IMR-90 (cell line): ENCODE data around the gene ACP1. TPM values are rescaled to one million over a fixed set of nuclear protein-coding genes. Genes with fewer than 3 reads are reported as not detected.

Experiments
- ATAC-seq: fragments of 200-7000 bp; cut with Tn5 transposase; 2 replicates; pipeline ENCODE4 v1.9.1; 2020; ENCODE audit warnings: low read depth, mild to moderate bottlenecking, moderate library complexity
- BruUV-seq: library from RNA; stranded (reverse); fragments of 400-500 nt; replicated peaks from 2 replicates; lab custom pipeline; 2021; lab: Mats Ljungman, UMichigan
- CTCF ChIA-PET: fragments of 300-600 bp; formaldehyde crosslinking; extraction: SDS; loops from one replicate; lab custom pipeline; 2021; ENCODE audit warnings: antibody characterized with exemption; lab: Yijun Ruan, JAX
- POLR2A ChIA-PET: fragments of 300-600 bp; sonication (Branson Sonifier 250); formaldehyde crosslinking; loops from one replicate; lab custom pipeline; 2022; ENCODE audit warnings: antibody characterized with exemption; ENCODE audit not compliant: unreplicated experiment; lab: Charles Lee
- DNase-seq: peaks from one replicate; pipeline ENCODE4 v3.0.0; 2013
- H2AFZ ChIP-seq: replicated peaks from 2 replicates; pipeline ENCODE3; 2013; ENCODE audit warnings: low read length, mild to moderate bottlenecking; ENCODE audit not compliant: poor library complexity
- H2AK5ac ChIP-seq: 2 replicates; pipeline ENCODE4 v1.6.1; 2013; ENCODE audit warnings: low read depth, low read length, inconsistent platforms
- H2AK9ac ChIP-seq: replicated peaks from 2 replicates; pipeline ENCODE3; 2013; ENCODE audit warnings: mild to moderate bottlenecking, low read depth, low read length, moderate library complexity; ENCODE audit not compliant: poor library complexity
- H2BK120ac ChIP-seq: 2 replicates; pipeline ENCODE4 v1.6.1; 2013; ENCODE audit warnings: low read depth, low read length, inconsistent platforms
- H2BK15ac ChIP-seq: 3 replicates; pipeline ENCODE4 v1.6.1; 2013; ENCODE audit warnings: low read depth, low read length, inconsistent platforms
- H2BK20ac ChIP-seq: 2 replicates; pipeline ENCODE4 v1.6.1; 2013; ENCODE audit warnings: low read depth, mild to moderate bottlenecking, inconsistent platforms, low read length, moderate library complexity
- H2BK5ac ChIP-seq: 2 replicates; pipeline ENCODE4 v1.6.1; 2013; ENCODE audit warnings: mild to moderate bottlenecking, low read depth, low read length, inconsistent platforms; ENCODE audit not compliant: poor library complexity, severe bottlenecking
- H3K14ac ChIP-seq: replicated peaks from 2 replicates; pipeline ENCODE4 v1.6.1; 2013; ENCODE audit warnings: low read depth, low read length, inconsistent platforms
- H3K18ac ChIP-seq: 2 replicates; pipeline ENCODE4 v1.6.1; 2013; ENCODE audit warnings: low read depth, low read length, control low read depth
- H3K23ac ChIP-seq: 2 replicates; pipeline ENCODE4 v1.6.1; 2013; ENCODE audit warnings: low read depth, low read length, inconsistent platforms
- H3K27ac ChIP-seq: 2 replicates; pipeline ENCODE4 v1.5.1; 2013; ENCODE audit warnings: mild to moderate bottlenecking, control low read depth, low read length; ENCODE audit not compliant: insufficient read depth
- H3K27me3 ChIP-seq: 2 replicates; pipeline ENCODE4 v1.6.1; 2013; ENCODE audit warnings: low read length; ENCODE audit not compliant: control insufficient read depth, insufficient read depth
- H3K36me3 ChIP-seq: 2 replicates; pipeline ENCODE4 v1.6.1; 2013; ENCODE audit warnings: low read length, mixed read lengths; ENCODE audit not compliant: control insufficient read depth, insufficient read depth
- H3K4ac ChIP-seq: 2 replicates; pipeline ENCODE4 v1.6.1; 2013; ENCODE audit warnings: low read depth, low read length, inconsistent platforms
- H3K4me1 ChIP-seq: 2 replicates; pipeline ENCODE4 v1.6.1; 2013; ENCODE audit warnings: low read length, mixed read lengths; ENCODE audit not compliant: control insufficient read depth, insufficient read depth
- H3K4me2 ChIP-seq: 2 replicates; pipeline ENCODE4 v1.6.1; 2013; ENCODE audit warnings: low read depth, mild to moderate bottlenecking, control low read depth, low read length, moderate library complexity
- H3K4me3 ChIP-seq: 2 replicates; pipeline ENCODE4 v1.5.1; 2013; ENCODE audit warnings: low read depth, mild to moderate bottlenecking, control low read depth, low read length, moderate library complexity; ENCODE audit not compliant: insufficient read depth
- H3K56ac ChIP-seq: 2 replicates; pipeline ENCODE4 v1.6.1; 2013; ENCODE audit warnings: low read length, inconsistent platforms; ENCODE audit not compliant: insufficient read depth; ENCODE audit errors: extremely low read depth
- H3K79me1 ChIP-seq, 2 experiments: 2 replicates each; pipeline ENCODE4 v1.6.1; 2013; ENCODE audit warnings: low read length in 2 of 2, inconsistent platforms in 1 of 2, low read depth in 1 of 2
- H3K9ac ChIP-seq: 2 replicates; pipeline ENCODE4 v1.6.1; 2013; ENCODE audit warnings: low read depth, low read length, control low read depth
- H3K9me1 ChIP-seq: 2 replicates; pipeline ENCODE4 v1.6.1; 2013; ENCODE audit warnings: low read length, inconsistent platforms; ENCODE audit not compliant: insufficient read depth
- H3K9me3 ChIP-seq: 2 replicates; pipeline ENCODE4 v1.6.1; 2013; ENCODE audit warnings: low read length; ENCODE audit not compliant: control insufficient read depth, insufficient read depth
- H4K20me1 ChIP-seq: 2 replicates; pipeline ENCODE4 v1.6.1; 2013; ENCODE audit warnings: low read length, inconsistent platforms; ENCODE audit not compliant: insufficient read depth
- H4K5ac ChIP-seq: 2 replicates; pipeline ENCODE4 v1.6.1; 2013; ENCODE audit warnings: mild to moderate bottlenecking, low read depth, low read length, control low read depth
- H4K8ac ChIP-seq, 2 experiments: 2 replicates each; pipeline ENCODE4 v1.6.1; 2013; ENCODE audit warnings: low read depth in 2 of 2, low read length in 2 of 2, control low read depth in 1 of 2, inconsistent platforms in 1 of 2
- H4K91ac ChIP-seq: 2 replicates; pipeline ENCODE4 v1.6.1; 2013; ENCODE audit warnings: low read depth, low read length, inconsistent platforms; ENCODE audit not compliant: insufficient read depth
- CHD1 ChIP-seq: IDR thresholded peaks from 2 replicates; pipeline ENCODE4 v1.6.1; 2012; ENCODE audit warnings: low read depth, low read length, improper control_type of control experiment
- FOS ChIP-seq: fragments of 150-350 bp; IDR thresholded peaks from 2 replicates; pipeline ENCODE4 v1.6.1; 2016; ENCODE audit warnings: low read depth, low read length
- MAZ ChIP-seq: IDR thresholded peaks from 2 replicates; pipeline ENCODE4 v1.6.1; 2012; ENCODE audit warnings: low read depth, mild to moderate bottlenecking, low read length, improper control_type of control experiment, moderate library complexity, borderline replicate concordance
- WGBS, 2 experiments: methylation state at CpG; one replicate each; pipeline versions ENCODE4 v1.1.5 to v1.1.7; 2013; ENCODE audit warnings: missing lambda C conversion rate in 2 of 2; ENCODE audit not compliant: insufficient read length in 1 of 2; ENCODE audit errors: extremely low coverage in 2 of 2; 5-methylcytosine and 5-hydroxymethylcytosine counted together
- dilution Hi-C: fragments of 300-500 bp; cut with HindIII; formaldehyde crosslinking; loops from one replicate; pipeline ENCODE4 v1.14.3; 2018; ENCODE audit warnings: low sequenced_read_pairs; ENCODE audit not compliant: unreplicated experiment
- in situ Hi-C: fragments of 300-500 bp; cut with MboI; formaldehyde crosslinking; loops from 3 replicates; pipeline ENCODE4 v1.14.3; 2019; ENCODE audit warnings: low sequenced_read_pairs, inconsistent platforms, mixed read lengths
- intact Hi-C: fragments of 100-400 bp; cut with micrococcal nuclease; formaldehyde crosslinking; loops from 2 replicates; pipeline ENCODE4 v1.10.0; 2022
- polyA plus RNA-seq, 3 experiments: library from polyadenylated mRNA; depleted of rRNA; stranded (reverse); fragments of >200 nt; gene quantifications; 2 replicates each; pipeline ENCODE4 v1.2.3, GENCODE V29; 2012; ENCODE audit warnings: low replicate concordance in 1 of 3
- total RNA-seq: library from RNA; depleted of rRNA; stranded (reverse); fragments of >200 nt; gene quantifications from 2 replicates; pipeline ENCODE4 v1.2.3, GENCODE V29; 2012

ACP1 gene
- total and polyA plus RNA-seq, 2 of the 4 experiments (the other 2 are of a cell fraction) = 85.7 to 104 TPM

GRCh38 chr2:237878-238277 is 26.9 kb upstream of the ACP1 start:
- H3K56ac ChIP-seq = no peak overlapping the region
- WGBS, 2 experiments = no CpG with 5 or more reads among the region's 6 CpGs
- H3K9me1 ChIP-seq = peaks cover 4% of the 10 kb centered on the region; the same call in 1 of the 2 replicates
- no peak overlapping the region for H3K14ac ChIP-seq
- no peak overlapping the region for H4K91ac ChIP-seq
- POLR2A ChIA-PET = interaction anchor here (0.7 kb wide), 1 partner anchor 9 kb away, joined by 3 read pairs; no protein-coding TSS in a partner anchor
- no peak overlapping the region for H4K5ac ChIP-seq
- no peak overlapping the region for H4K8ac ChIP-seq
- H4K20me1 ChIP-seq = no peaks in the 10 kb centered on the region
- in situ Hi-C loops = no loop called here
- H3K9me3 ChIP-seq = no peaks in the 10 kb centered on the region
- no peak overlapping the region for H2AK5ac ChIP-seq
- no peak overlapping the region for H2AFZ ChIP-seq
- TF ChIP-seq FOS = no peak
- no peak for TF ChIP-seq MAZ
- no peak for TF ChIP-seq CHD1
- no peak overlapping the region for H3K27ac ChIP-seq
- no peak overlapping the region for H3K18ac ChIP-seq
- CTCF ChIA-PET = no interaction called here
- H3K23ac ChIP-seq = no peak overlapping the region
- no peak overlapping the region for H3K4me2 ChIP-seq
- H3K4me3 ChIP-seq = no peak overlapping the region
- BruUV-seq = no TSS peak
- no peak overlapping the region for H2AK9ac ChIP-seq
- H3K4ac ChIP-seq = no peak overlapping the region
- intact Hi-C loops = no loop called here
- dilution Hi-C loops = no loop called here
- H3K79me1 ChIP-seq = no peaks in the 10 kb centered on the region
- no peak for ATAC-seq
- no peak overlapping the region for H2BK20ac ChIP-seq
- no peak overlapping the region for H3K9ac ChIP-seq
- H3K27me3 ChIP-seq = no peaks in the 10 kb centered on the region
- H3K36me3 ChIP-seq = peaks cover 9% of the 10 kb centered on the region
- H2BK120ac ChIP-seq = no peak overlapping the region
- no peak for DNase-seq
- no peak overlapping the region for H2BK5ac ChIP-seq
- no peak overlapping the region for H2BK15ac ChIP-seq
- no peaks in the 10 kb centered on the region for H3K4me1 ChIP-seq
